Tibial nerve (tissue), 4 donors: ENCODE measurements around the gene RDX. TPM values are rescaled to one million over a fixed set of nuclear protein-coding genes. Genes with fewer than 3 reads are reported as not detected.

Source experiments
- DNase-seq, 2 donors: peaks; one replicate each; pipeline ENCODE4 v3.0.0-alpha.2; 2019; ENCODE audit warnings: low spot score in 2 of 2
- H3K27ac ChIP-seq, 4 donors: fragments of 200-600 bp; sonication (generic) in 3 of 4; one replicate each; pipeline ENCODE4 v1.5.1; 2017 to 2019; ENCODE audit warnings: mild to moderate bottlenecking in 1 of 4
- H3K27me3 ChIP-seq, 2 donors: fragments of 200-600 bp; sonication (generic) in 1 of 2; one replicate each; pipeline versions ENCODE4 v1.5.1 to v1.6.0; 2017 to 2019
- H3K36me3 ChIP-seq, 3 donors: fragments of 200-600 bp; sonication (generic); one replicate each; pipeline ENCODE4 v1.5.1; 2018 to 2019
- H3K4me1 ChIP-seq, 4 donors: fragments of 200-600 bp; sonication (generic) in 3 of 4; one replicate each; pipeline ENCODE4 v1.5.1; 2017 to 2019
- H3K4me3 ChIP-seq, 4 donors: fragments of 200-600 bp; sonication (generic) in 3 of 4; one replicate each; pipeline ENCODE4 v1.5.1; 2017 to 2019; ENCODE audit warnings: mild to moderate bottlenecking in 1 of 4, moderate library complexity in 1 of 4
- H3K9me3 ChIP-seq, 4 donors: fragments of 200-600 bp; sonication (generic) in 3 of 4; one replicate each; pipeline ENCODE4 v1.5.1; 2017 to 2019
- EP300 ChIP-seq, 2 donors: sonication (generic); formaldehyde crosslinking; IDR thresholded peaks; one replicate each; pipeline ENCODE4 v1.6.1; 2017; ENCODE audit warnings: antibody characterized with exemption in 2 of 2, mild to moderate bottlenecking in 1 of 2
- POLR2A ChIP-seq, 2 donors: fragments of 450-650 bp; IDR thresholded peaks; one replicate each; pipeline ENCODE4 v1.6.1; 2017; ENCODE audit warnings: antibody characterized with exemption in 2 of 2, mild to moderate bottlenecking in 2 of 2, moderate library complexity in 2 of 2
- WGBS, 2 donors: methylation state at CpG; one replicate each; pipeline ENCODE4 v1.1.5; 2018; 5-methylcytosine and 5-hydroxymethylcytosine counted together
- total RNA-seq, 4 donors: library from RNA; depleted of rRNA; stranded (reverse); fragments of >200 nt; gene quantifications; one replicate each; pipeline ENCODE4 v1.1.0, GENCODE V29; 2016
- TF ChIP-seq, protein P1 (sequence below), 5 experiments: fragments of 200-600 bp in 3 of 5; fragments of 450-650 bp in 2 of 5; sonication (generic) in 3 of 5; IDR thresholded peaks; one replicate each; pipeline ENCODE4 v1.5.1; 2016 to 2019; ENCODE audit warnings: antibody characterized with exemption in 5 of 5, mild to moderate bottlenecking in 3 of 5, moderate library complexity in 2 of 5

The RDX gene
- total RNA-seq, 4 donors from 2014 or later = 59.8 to 120 (median 88.8) TPM

DNA sequence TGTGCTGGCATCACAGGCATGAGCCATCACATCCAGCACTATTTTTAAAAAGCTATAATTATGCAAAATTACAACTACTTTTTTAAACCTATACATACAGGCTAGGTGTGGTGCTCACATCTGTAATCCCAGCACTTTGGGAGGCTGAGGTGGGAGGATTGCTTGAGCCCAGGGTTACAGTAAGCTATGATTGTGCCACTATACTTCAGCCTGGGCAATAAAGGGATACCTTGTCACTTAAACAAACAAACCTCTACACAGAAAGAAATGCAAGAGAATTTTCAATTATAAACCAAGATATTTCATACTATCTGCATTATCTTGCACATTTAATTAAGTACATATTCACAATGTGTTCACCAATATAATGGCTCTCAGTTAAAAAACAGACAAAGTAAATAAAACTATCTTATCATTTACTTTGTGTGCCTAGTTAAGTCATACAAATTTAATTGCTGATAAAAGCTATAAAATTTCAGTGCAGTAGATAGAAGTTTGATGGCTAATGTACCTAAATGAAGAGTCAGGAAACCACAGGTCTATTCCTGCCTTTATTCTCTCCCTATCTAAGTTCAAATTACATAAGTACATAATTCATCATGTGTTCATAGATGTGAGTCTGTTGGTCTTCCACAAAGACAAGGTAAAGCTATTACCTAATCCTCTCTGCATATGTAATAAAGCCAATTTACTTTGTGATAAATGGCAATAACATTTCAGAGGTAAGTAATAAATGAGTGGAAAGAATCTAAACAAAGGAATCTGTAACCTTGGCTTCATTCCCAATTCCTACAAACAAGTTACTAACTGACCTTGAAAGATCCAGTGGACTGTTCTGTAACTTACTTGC lies 9.0 kb upstream of the RDX start:
- no peaks in the 10 kb centered on the region for H3K27me3 ChIP-seq
- peaks cover 0 to 4% (median 0%) of the 10 kb centered on the region in 4 donors for H3K4me1 ChIP-seq
- TF ChIP-seq, protein P1, sequence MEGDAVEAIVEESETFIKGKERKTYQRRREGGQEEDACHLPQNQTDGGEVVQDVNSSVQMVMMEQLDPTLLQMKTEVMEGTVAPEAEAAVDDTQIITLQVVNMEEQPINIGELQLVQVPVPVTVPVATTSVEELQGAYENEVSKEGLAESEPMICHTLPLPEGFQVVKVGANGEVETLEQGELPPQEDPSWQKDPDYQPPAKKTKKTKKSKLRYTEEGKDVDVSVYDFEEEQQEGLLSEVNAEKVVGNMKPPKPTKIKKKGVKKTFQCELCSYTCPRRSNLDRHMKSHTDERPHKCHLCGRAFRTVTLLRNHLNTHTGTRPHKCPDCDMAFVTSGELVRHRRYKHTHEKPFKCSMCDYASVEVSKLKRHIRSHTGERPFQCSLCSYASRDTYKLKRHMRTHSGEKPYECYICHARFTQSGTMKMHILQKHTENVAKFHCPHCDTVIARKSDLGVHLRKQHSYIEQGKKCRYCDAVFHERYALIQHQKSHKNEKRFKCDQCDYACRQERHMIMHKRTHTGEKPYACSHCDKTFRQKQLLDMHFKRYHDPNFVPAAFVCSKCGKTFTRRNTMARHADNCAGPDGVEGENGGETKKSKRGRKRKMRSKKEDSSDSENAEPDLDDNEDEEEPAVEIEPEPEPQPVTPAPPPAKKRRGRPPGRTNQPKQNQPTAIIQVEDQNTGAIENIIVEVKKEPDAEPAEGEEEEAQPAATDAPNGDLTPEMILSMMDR (IDR thresholded peaks at IDR 0.05) = no peak
- TF ChIP-seq EP300 (IDR thresholded peaks at IDR 0.05) = no peak
- H3K27ac ChIP-seq = no peak overlapping the region
- no peak for DNase-seq
- no peaks in the 10 kb centered on the region for H3K36me3 ChIP-seq
- no peak overlapping the region for H3K4me3 ChIP-seq
- no peaks in the 10 kb centered on the region for H3K9me3 ChIP-seq

DNA sequence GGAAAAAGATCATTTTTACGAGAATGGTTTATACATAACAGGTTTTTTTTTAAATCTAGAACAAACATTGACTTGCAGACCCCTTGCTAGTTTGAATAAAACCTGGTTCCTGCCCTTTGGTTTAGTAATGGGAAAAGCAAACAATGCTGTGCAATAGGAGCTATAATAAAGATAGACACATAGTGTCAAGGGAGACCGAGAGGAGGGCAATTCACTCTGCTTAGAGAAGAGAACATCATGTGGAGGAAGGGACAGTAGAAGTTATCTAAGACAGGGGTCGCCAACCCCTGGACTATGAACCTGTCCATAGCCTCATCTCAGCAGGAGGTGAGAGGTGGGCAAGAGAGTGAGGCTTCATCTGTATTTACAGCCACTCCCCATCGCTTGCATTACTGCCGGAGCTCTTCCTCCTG lies 7.0 kb upstream of the RDX start:
- H3K4me1 ChIP-seq = peaks cover 0 to 5% (median 0%) of the 10 kb centered on the region in 4 donors

DNA sequence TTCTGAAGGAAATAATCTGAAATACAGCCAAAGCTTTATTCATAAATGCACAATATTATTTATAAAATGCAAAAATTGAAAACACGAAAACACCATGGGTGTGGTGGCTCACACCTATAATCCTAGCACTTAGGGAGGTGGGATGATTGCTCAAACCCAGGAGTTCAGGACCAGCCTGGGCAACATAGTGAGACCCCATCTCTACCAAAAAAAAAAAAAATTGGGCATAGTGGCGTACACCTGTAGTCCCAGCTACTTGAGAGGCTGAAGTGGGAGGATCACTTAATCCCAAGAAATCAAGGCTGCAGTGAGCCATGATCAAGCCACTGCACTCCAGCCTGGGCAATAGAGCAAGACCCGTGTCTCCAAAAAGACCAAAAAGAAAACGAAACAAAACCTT lies 5.2 kb upstream of the RDX start:
- H3K27me3 ChIP-seq = no peaks in the 10 kb centered on the region
- no peak for DNase-seq
- 88 to 91% methylated on average over 4 of the region's 4 CpGs for WGBS, 2 donors
- H3K4me3 ChIP-seq = no peak overlapping the region
- TF ChIP-seq POLR2A (IDR thresholded peaks at IDR 0.05) (no peak), EP300 (IDR thresholded peaks at IDR 0.05) (no peak)
- TF ChIP-seq, protein P1 (IDR thresholded peaks at IDR 0.05) = no peak
- H3K27ac ChIP-seq = no peak overlapping the region
- H3K9me3 ChIP-seq = no peaks in the 10 kb centered on the region
- H3K4me1 ChIP-seq = peaks cover 0 to 21% (median 3%) of the 10 kb centered on the region in 4 donors
- H3K36me3 ChIP-seq = no peaks in the 10 kb centered on the region

More for the DNA sequence above, 7.0 kb upstream of the RDX start:
- Histone ChIP-seq H3K4me3 (no peak overlapping the region), H3K27ac (no peak overlapping the region), H3K36me3 (no peaks in the 10 kb centered on the region), H3K9me3 (no peaks in the 10 kb centered on the region), H3K27me3 (no peaks in the 10 kb centered on the region)
- DNase-seq = no peak
- 86 to 89% methylated on average over 5 of the region's 5 CpGs for WGBS, 2 donors
- TF ChIP-seq POLR2A (IDR thresholded peaks at IDR 0.05) (no peak), EP300 (IDR thresholded peaks at IDR 0.05) (no peak)
- TF ChIP-seq, protein P1 (IDR thresholded peaks at IDR 0.05) = no peak

DNA sequence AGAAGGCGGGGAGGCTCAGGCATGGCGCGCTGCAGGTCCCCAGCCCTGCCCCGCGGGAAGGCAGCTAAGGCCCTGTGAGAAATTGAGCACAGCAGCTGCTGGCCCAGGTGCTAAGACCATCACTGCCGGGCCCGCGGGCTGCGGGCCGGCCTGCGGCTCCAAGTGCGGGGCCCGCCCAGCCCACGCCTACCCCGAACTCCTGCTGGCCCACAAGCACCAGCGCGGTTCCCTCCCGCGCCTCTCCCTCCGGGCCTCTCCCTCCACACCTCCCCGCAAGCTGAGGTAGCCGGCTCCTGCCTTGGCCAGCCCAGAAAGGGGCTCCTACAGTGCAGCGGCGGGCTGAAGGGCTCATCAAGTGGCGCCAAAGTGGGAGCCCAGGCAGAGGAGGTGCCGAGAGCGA lies 4.6 kb upstream of the RDX start:
- H3K9me3 ChIP-seq = no peaks in the 10 kb centered on the region
- no peak overlapping the region for H3K27ac ChIP-seq
- H3K4me1 ChIP-seq = peaks cover 0 to 21% (median 3%) of the 10 kb centered on the region in 4 donors
- no peaks in the 10 kb centered on the region for H3K27me3 ChIP-seq
- DNase-seq = no peak
- TF ChIP-seq POLR2A (IDR thresholded peaks at IDR 0.05) = no peak
- TF ChIP-seq, protein P1 (IDR thresholded peaks at IDR 0.05) = no peak
- TF ChIP-seq EP300 (IDR thresholded peaks at IDR 0.05) = no peak
- no peak overlapping the region for H3K4me3 ChIP-seq
- 94 to 99% methylated on average over 10 to 22 of the region's 27 CpGs for WGBS, 2 donors
- H3K36me3 ChIP-seq = no peaks in the 10 kb centered on the region

DNA sequence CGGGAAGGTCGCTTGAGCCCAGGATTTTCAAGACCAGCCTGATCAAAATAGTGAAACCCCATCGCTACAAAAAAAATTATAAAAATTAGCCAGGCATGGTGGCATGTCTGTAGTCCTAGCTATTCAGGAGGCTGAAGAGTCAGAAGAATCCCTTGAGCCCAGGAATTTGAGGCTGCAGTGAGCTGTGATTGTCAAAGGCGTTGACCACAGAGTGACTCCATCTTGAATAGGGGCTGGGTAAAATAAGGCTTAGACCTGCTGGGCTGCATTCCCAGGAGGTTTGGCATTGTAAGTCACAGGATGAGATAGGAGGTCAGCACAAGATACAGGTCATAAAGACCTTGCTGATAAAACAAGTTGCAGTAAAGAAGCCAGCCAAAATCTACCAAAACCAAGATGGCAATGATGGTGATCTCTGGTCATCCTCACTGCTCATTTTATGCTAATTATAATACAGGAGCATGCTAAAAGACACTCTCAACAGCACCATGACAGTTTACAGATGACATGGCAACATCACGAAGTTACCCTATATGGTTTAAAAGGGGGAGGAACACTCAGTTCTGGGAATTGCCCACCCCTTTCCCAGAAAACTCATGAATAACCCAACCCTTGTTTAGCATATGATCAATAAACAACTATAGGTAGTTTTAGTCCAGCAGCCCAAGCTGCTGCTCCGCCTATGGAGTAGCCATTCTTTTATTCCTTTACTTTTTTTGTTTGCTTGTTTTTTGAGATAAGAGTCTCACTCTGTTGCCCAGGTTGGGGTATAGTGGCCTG lies 2.8 kb upstream of the RDX start:
- peaks cover 0 to 26% (median 7%) of the 10 kb centered on the region in 4 donors for H3K4me1 ChIP-seq
- no peaks in the 10 kb centered on the region for H3K27me3 ChIP-seq
- no peak overlapping the region for H3K4me3 ChIP-seq
- H3K27ac ChIP-seq = no peak overlapping the region
- no peaks in the 10 kb centered on the region for H3K36me3 ChIP-seq
- no peaks in the 10 kb centered on the region for H3K9me3 ChIP-seq
- DNase-seq = no peak
- 93 to 96% methylated on average over 6 of the region's 6 CpGs for WGBS, 2 donors
- TF ChIP-seq, protein P1 (IDR thresholded peaks at IDR 0.05) = no peak
- TF ChIP-seq POLR2A (IDR thresholded peaks at IDR 0.05) = no peak
- no peak for TF ChIP-seq EP300 (IDR thresholded peaks at IDR 0.05)
